Astrocyte of the cerebellum (primary cell): ENCODE measurements around the gene TCERG1L.

ENCODE experiments used
- DNase-seq: peaks from one replicate; pipeline ENCODE4 v3.0.0-alpha.2; 2011; ENCODE audit warnings: low read depth
- H3K4me3 ChIP-seq: 2 replicates; pipeline ENCODE4 v1.5.1; 2011; ENCODE audit warnings: mild to moderate bottlenecking, low read depth, low read length, moderate library complexity
- in situ Hi-C: cut with HindIII; loops from 2 replicates; pipeline ENCODE4 v1.10.0; 2017; ENCODE audit warnings: low sequenced_read_pairs
- TF ChIP-seq, protein P1 (sequence below): IDR thresholded peaks from 2 replicates; pipeline ENCODE4 v1.5.1; 2012; ENCODE audit warnings: low read length, low read depth, moderate library complexity, mild to moderate bottlenecking; ENCODE audit errors: missing control alignments

The TCERG1L gene

DNA sequence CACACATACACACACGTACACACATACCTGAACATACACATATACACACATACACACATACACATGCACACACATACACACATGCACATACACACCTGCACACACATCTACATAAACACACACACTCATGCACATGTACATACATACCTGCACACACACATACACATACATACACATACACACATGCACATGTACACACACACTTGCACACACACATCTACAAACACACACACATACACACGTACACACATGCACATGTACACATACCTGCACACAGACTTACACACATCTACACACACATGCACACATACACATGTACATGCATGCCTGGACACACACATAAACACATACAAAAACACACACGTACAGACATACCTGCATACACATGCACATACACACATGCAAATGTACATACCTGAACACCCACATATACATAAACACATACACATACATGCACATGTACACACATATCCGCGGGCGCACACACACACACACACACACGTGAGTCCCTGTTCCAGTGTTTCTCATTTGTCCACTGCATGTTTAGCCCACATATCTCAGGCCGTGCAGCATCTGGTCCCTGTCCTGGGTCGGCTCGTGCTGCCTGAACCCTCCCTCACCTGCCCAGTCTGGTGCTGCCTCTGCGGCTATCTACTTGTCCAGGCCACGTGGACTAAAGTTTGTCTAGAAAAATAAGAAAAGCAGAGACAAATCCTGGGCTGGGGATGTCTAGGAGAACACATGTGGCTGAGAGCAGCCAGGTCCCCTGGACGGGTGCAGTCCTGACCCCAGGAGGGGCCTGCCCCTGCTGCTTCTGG, 238.7 kb downstream of the TCERG1L start:
- TF ChIP-seq, protein P1, sequence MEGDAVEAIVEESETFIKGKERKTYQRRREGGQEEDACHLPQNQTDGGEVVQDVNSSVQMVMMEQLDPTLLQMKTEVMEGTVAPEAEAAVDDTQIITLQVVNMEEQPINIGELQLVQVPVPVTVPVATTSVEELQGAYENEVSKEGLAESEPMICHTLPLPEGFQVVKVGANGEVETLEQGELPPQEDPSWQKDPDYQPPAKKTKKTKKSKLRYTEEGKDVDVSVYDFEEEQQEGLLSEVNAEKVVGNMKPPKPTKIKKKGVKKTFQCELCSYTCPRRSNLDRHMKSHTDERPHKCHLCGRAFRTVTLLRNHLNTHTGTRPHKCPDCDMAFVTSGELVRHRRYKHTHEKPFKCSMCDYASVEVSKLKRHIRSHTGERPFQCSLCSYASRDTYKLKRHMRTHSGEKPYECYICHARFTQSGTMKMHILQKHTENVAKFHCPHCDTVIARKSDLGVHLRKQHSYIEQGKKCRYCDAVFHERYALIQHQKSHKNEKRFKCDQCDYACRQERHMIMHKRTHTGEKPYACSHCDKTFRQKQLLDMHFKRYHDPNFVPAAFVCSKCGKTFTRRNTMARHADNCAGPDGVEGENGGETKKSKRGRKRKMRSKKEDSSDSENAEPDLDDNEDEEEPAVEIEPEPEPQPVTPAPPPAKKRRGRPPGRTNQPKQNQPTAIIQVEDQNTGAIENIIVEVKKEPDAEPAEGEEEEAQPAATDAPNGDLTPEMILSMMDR: no peak
- H3K4me3 ChIP-seq: no peak overlapping the region
- DNase-seq: no peak
- in situ Hi-C loops: no loop called here

DNA sequence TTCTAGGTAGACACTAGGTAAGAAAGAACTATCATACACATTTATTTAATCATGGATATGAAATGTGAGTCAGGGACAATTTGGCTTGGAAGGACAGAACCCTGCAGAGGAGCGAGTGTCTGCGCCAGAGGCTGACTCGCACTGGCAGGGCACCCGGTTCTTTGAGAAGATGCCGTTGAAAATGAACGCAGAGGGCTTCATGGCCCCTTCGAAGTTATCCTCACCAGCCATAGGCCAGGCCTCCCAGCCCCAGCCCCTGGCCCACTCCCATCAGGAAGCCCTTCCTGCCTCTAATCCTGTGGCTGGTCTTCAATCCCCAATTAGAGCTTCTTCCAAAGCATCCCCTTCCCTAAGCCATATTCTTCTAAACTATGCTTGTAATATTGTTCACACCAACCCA, 239.8 kb downstream of the TCERG1L start:
- TF ChIP-seq, protein P1: no peak
- in situ Hi-C loops: no loop called here
- H3K4me3 ChIP-seq: no peak overlapping the region
- no peak for DNase-seq

DNA sequence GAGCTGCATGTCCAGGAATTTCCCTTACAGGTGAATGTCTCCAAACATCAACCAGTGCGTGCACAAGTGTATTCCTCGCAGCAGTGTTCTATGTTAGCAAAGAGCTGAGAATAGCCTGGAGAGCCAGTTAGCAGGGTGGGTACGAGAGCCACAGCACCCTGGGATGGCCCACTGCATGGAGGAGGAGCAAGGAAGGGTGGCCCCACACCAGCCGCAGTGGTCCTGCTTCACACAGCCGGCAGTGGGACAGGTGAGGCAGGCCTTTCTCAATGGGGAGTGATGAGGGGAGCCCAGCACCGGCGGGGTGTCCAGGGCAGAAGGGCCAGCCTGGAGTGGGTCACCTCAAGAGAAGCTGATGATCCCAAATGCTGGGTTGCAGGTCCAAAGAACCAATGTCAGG, 240.7 kb downstream of the TCERG1L start:
- no peak overlapping the region for H3K4me3 ChIP-seq
- in situ Hi-C loops: no loop called here
- no peak for DNase-seq
- TF ChIP-seq, protein P1: no peak

DNA sequence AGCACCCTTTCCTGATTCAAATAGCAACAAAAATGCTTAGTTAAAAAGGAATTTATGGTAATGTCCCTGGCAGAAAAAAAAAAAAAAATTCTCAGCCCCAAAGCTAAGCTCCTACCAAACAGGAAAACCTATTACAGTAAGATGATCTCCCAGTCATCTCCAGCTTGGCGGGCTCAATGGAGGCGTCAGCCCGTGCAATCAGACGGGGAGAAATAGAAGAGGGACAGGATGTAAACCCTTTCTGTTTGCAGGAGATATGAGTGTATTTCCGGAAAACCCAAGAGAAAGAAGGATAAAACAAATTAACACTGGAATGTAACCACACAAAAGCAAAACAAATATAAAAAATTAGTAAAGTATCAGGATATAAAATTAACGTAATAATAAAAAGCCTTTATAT, 242.8 kb downstream of the TCERG1L start:
- DNase-seq: no peak
- in situ Hi-C loops: no loop called here
- TF ChIP-seq, protein P1: no peak
- no peak overlapping the region for H3K4me3 ChIP-seq

DNA sequence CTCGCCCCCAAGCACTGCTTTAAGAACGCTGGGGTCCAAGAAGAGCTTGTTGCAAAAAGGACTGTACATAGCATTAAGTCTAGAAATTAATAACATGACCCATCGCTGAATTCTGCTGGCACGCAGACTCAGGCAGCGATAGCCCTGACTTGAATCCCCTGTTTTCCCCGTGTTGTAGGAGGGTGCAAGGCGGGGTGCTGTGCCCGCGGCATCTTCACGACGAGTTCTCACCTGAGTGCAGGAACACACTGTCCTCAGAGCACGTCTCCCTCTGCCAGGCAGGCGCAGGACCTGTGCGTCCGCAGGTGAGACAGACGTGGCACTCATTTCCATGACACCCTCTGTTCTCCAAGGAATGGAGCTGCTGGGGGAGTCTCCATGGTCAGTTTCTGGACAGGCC, 243.2 kb downstream of the TCERG1L start:
- H3K4me3 ChIP-seq: no peak overlapping the region
- in situ Hi-C loops: no loop called here
- DNase-seq: no peak
- TF ChIP-seq, protein P1: no peak

DNA sequence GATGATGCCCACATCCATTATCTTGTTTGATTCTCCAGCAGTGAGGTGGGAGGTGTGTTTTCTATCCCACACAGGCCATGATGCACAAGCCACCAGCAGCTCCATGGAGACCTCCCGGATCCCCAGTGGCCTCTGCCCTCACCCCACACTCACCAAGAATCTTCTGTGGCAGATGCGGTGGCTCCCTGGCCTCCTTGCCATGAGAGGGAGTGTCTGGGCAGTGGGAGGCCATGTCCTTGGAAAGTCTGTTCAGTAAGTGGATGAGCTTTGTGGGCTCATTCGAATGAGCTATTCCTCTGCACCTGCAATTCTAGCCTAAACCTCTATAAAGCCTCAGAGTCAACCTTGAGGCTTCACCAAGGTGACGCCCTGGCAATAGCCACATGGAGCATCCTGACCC, 243.8 kb downstream of the TCERG1L start:
- no peak for DNase-seq
- TF ChIP-seq, protein P1: no peak
- in situ Hi-C loops: no loop called here
- no peak overlapping the region for H3K4me3 ChIP-seq
